K562 treated with DMSO at 1 percent for 12 hours (cell line): Measurements from ENCODE around the gene RBMY1E. TPM values are rescaled to one million over a fixed set of nuclear protein-coding genes. Genes with fewer than 3 reads are reported as not detected.

Experiments used
- total RNA-seq: library from RNA; unstranded; fragments of 300-600 nt; gene quantifications from 2 replicates; pipeline ENCODE4 v1.2.3, GENCODE V29; 2022; ENCODE audit not compliant: insufficient read depth

The RBMY1E gene
- not detected in 2 replicates for total RNA-seq

GRCh38 chrY:21917932-21918331 lies at the start of gene RBMY1E:
Gene RBMY1E (minus strand): TSS chrY:21918032. CDS start chrY:21916054, 1,978 bp downstream.

DNA sequence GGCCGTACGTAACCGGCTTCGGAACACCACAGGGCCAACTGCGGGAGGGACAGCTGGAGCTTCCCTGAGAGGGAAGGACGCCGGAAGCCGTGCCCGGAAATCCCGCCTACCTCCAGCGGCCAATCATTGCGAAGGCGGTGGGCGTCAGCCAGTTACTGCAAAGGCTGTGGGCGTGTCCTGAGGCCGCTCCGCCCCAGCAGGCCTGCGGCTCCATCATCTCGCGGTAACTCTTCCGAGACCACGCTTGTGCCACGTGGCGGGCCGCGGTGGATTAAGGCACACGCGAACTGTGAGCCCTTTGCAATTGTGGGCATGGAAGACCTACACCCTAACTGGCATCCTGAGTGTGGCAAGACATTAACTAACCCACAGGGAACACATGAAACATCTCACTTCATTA lies 23.4 kb downstream of the RBMY1E start, which contains the start of gene RBMY1D:
RBMY1D (minus strand) TSS at position 101 of the 400 bp plus-strand sequence. CDS start 2,013 bp downstream, outside the sequence.

Other genes with a start within 250 kb of the RBMY1E start
- not detected in 2 replicates for gene RBMY1D, start 23.5 kb downstream of the RBMY1E start, total RNA-seq